ENCODE results near the gene GREB1L.
"Not testable (repeated sequence)": the region's sequence is repeated elsewhere in the genome, so short reads cannot be mapped to it uniquely, and the experiment has no call there.

Gene GREB1L

GRCh38 chr18:21359746-21360145 is 117.7 kb downstream of the GREB1L start:
- DNase-seq (ENCODE audit: insufficient read length, low spot score): no peak
- TF ChIP-seq, protein P1, sequence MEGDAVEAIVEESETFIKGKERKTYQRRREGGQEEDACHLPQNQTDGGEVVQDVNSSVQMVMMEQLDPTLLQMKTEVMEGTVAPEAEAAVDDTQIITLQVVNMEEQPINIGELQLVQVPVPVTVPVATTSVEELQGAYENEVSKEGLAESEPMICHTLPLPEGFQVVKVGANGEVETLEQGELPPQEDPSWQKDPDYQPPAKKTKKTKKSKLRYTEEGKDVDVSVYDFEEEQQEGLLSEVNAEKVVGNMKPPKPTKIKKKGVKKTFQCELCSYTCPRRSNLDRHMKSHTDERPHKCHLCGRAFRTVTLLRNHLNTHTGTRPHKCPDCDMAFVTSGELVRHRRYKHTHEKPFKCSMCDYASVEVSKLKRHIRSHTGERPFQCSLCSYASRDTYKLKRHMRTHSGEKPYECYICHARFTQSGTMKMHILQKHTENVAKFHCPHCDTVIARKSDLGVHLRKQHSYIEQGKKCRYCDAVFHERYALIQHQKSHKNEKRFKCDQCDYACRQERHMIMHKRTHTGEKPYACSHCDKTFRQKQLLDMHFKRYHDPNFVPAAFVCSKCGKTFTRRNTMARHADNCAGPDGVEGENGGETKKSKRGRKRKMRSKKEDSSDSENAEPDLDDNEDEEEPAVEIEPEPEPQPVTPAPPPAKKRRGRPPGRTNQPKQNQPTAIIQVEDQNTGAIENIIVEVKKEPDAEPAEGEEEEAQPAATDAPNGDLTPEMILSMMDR (IDR thresholded peaks at IDR 0.05; ENCODE audit: insufficient read depth, missing control alignments): no peak
- peak; percentile 90 for FAIRE-seq

DNA sequence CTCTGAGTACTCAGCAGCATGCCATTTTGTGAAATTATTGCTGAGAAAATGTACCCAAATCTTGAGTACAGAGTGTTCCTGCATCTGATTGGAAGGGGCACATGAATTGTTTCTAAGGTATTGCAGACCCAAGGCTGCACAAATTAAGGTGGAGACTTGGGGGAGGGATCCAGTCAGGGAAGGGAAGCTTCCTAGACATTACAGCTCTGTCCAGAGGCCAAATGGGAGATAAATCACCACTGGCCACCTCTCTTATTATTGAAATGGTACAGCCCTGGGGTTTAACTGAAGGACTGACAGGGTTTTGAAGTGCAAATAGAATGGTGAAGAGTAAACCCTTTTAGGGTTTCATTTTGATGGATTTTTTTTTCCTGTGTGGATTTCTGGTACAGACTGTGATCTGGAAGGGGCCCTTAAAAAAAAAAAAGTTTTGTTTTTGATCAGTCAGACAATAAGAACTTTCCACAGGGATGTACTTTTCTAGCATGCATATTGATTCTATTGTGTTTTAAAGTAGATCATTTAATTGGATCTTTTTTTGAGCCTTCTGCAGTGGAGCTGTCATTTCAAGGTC is 119.4 kb downstream of the GREB1L start:
- FAIRE-seq (no peak), DNase-seq (ENCODE audit: insufficient read length, low spot score) (no peak)
- TF ChIP-seq, protein P1 (IDR thresholded peaks at IDR 0.05; ENCODE audit: insufficient read depth, missing control alignments): no peak

DNA sequence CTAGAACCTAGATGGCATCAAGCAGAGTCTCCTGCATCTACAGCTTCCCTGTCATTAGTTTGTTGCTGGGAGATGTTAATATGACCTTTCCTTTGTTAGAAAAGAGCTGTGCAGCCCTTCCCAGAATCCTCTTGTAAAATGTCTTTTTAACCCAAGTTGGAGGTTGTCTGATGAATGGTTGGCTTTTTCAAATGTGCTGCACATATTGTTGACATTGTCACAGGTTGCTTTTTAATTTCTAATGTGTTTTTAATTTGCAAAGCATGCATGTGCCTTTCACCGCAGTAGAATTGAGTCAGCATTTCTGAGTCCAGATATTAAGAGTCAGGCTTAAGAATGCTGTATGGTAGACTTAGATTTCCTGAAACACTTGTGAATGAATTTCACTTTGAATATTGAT is 120.8 kb downstream of the GREB1L start:
- no peak for DNase-seq (ENCODE audit: insufficient read length, low spot score)
- TF ChIP-seq, protein P1 (IDR thresholded peaks at IDR 0.05; ENCODE audit: insufficient read depth, missing control alignments): no peak
- FAIRE-seq: no peak

DNA sequence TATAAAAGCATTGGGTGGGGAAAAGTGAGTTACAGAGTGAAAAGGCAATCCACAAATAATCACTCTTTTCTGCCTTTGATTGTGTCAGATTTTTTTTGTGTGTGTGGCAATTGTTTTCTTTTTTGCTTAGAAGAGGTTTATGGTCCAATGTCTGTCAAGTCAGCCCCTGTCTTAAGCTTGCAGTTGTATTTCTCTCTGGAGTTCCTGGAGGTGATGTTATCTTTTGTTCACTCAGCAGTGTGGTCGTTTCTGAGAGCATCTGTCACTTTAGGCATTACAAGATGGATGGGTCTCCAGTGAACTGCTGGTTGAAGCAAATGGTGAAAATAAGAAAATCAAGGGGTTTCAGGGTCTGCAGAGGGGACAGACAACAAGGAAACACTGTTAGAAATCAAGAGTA is 121.3 kb downstream of the GREB1L start:
- DNase-seq (ENCODE audit: insufficient read length, low spot score) (no peak), FAIRE-seq (peak; percentile 97)
- TF ChIP-seq, protein P1 (IDR thresholded peaks at IDR 0.05; ENCODE audit: insufficient read depth, missing control alignments): no peak

DNA sequence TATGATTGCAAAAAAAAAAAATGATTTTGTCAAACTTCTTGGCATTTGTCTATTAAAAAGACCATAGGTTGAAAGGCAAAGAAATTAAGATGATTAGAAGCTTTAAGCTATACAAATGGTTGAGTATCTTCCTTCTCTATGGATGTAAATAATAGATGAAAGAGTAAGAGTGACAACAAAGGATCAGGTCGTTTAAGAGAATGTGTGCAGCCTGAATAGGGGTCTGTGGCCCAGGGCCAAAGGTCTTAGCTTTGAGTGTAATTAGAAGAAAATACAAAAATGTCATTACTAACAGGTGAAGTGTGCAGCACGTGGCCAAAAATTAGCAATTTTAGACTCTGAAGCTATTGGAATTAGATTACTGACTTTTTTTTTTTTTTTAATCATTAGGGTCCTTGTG is 122.4 kb downstream of the GREB1L start:
- DNase-seq (ENCODE audit: insufficient read length, low spot score) (no peak), FAIRE-seq (peak; percentile 84)
- TF ChIP-seq, protein P1 (IDR thresholded peaks at IDR 0.05; ENCODE audit: insufficient read depth, missing control alignments): no peak

DNA sequence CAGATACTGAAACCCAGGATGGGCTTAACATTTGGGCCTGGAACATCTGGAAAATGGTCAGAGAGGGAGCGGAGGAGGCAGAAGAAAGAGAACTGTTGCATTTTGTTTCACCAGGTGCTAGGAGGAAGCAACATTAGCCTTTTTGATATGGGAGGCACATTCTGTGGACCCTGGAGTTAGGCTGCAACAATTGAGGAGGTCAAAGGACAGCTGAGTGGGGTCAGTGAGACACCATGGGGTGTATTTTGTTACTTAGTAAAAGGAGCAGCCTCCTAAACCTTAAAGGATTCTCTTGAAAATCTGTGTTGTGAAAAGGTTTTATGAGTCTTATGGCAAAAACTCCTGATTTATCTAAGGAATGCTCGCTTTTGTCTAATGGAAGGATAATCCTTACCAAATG is 124.9 kb downstream of the GREB1L start:
- TF ChIP-seq, protein P1 (IDR thresholded peaks at IDR 0.05; ENCODE audit: insufficient read depth, missing control alignments): no peak
- no peak for DNase-seq (ENCODE audit: insufficient read length, low spot score)
- FAIRE-seq: no peak

- FAIRE-seq (peak; percentile 85), DNase-seq (ENCODE audit: insufficient read length, low spot score) (no peak)
- TF ChIP-seq, protein P1 (IDR thresholded peaks at IDR 0.05; ENCODE audit: insufficient read depth, missing control alignments): no peak
Observed at GRCh38 chr18:21369146-21369545, 127.1 kb downstream of the GREB1L start.

DNA sequence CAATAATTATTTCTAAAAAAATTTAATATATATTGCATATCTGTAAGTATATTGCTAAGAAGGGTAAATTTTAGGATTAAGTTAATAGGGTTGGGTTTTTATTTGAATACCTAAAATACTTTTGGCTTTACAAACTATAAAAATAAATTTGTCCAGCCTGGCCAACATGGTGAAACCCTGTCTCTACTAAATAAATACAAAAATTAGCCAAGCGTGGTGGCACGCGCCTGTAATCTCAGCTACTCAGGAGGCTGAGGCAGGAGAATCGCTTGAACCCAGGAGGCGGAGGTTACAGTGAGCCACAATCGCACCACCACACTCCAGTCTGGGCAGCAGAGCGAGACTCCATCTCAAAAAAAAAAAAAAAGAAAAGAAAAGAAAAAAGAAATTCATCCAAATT is 127.6 kb downstream of the GREB1L start:
- not testable (repeated sequence) for DNase-seq (ENCODE audit: insufficient read length, low spot score); FAIRE-seq

Measured in D721Med (cell line).